ENCODE results near the gene CACTIN.

Gene CACTIN

GRCh38 chr19:3622224-3622623, 4.4 kb downstream of the CACTIN start:
- DNase-seq = no peak

- DNase-seq = no peak
Observed at GRCh38 chr19:3621689-3622088, 4.9 kb downstream of the CACTIN start.

- DNase-seq = no peak
Observed at GRCh38 chr19:3620817-3621547, 5.6 kb downstream of the CACTIN start.

- no peak for DNase-seq
Observed at GRCh38 chr19:3620145-3620816, 6.3 kb downstream of the CACTIN start.

- no peak for DNase-seq
Observed at GRCh38 chr19:3619631-3620012, 7.0 kb downstream of the CACTIN start.

- DNase-seq = no peak
Observed at GRCh38 chr19:3618811-3619630, 7.6 kb downstream of the CACTIN start.

- peak; percentile 78 to 90 (median 80) for DNase-seq
Observed at GRCh38 chr19:3618144-3618810, 8.3 kb downstream of the CACTIN start.

GRCh38 chr19:3617463-3617862, 9.1 kb downstream of the CACTIN start:
- peak in 2 of 3 donors; percentile 21 to 46 for DNase-seq

- no peak for DNase-seq
Observed at GRCh38 chr19:3615524-3616135, 11.0 kb downstream of the CACTIN start.

GRCh38 chr19:3614858-3615505, 11.6 kb downstream of the CACTIN start:
- no peak for DNase-seq

- DNase-seq = no peak
Observed at GRCh38 chr19:3613818-3614661, 12.6 kb downstream of the CACTIN start.

- no peak for DNase-seq
Observed at GRCh38 chr19:3612901-3613741, 13.5 kb downstream of the CACTIN start.

GRCh38 chr19:3612330-3612729, 14.3 kb downstream of the CACTIN start:
- no peak for DNase-seq

GRCh38 chr19:3611841-3612240, 14.7 kb downstream of the CACTIN start:
- no peak for DNase-seq

GRCh38 chr19:3610745-3611717, 15.6 kb downstream of the CACTIN start:
- DNase-seq = no peak

- no peak for DNase-seq
Observed at GRCh38 chr19:3609779-3610719, 16.5 kb downstream of the CACTIN start.

- DNase-seq = no peak
Observed at GRCh38 chr19:3608750-3609322, 17.8 kb downstream of the CACTIN start.
